GM18511 (cell line): ENCODE results near the gene CYP19A1.

Experiments used
- ATAC-seq: cut with Tn5 transposase; IDR thresholded peaks from one replicate; pipeline ENCODE4 v1.9.1; 2021; ENCODE audit warnings: mild to moderate bottlenecking, moderate library complexity; ENCODE audit not compliant: unreplicated experiment

The CYP19A1 gene

DNA sequence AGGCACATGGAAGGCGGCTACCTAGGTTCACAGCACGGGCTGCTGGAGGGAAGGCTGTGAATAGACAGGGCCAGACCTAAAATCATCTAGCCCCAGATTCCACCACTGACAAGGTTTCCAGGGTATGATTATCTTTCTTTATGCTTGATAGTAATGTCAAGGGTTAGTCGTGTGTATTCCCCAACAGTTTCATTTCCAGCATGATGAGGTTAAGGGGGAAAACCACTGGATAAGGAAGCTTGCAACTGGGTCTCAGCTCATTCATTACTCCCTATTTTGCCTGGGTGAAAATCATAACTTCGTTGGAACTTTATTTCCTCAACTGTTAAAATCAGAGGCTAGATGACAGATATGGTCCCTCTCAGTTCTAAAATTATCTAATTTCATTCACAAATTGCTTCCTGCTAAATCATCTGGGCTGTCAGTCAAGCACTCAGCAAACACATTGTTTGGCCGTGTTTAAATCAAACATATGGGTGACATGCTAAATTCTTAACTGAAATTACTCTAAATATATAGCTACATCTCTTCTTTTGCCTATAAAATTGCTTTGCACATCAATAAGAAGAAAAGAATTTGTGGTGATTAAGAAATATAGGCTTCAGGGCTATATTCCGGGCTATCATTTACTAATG, 111.7 kb downstream of the CYP19A1 start:
- ATAC-seq, result no peak

GRCh38 chr15:51224428-51224827, 114.0 kb downstream of the CYP19A1 start:
- no peak for ATAC-seq

DNA sequence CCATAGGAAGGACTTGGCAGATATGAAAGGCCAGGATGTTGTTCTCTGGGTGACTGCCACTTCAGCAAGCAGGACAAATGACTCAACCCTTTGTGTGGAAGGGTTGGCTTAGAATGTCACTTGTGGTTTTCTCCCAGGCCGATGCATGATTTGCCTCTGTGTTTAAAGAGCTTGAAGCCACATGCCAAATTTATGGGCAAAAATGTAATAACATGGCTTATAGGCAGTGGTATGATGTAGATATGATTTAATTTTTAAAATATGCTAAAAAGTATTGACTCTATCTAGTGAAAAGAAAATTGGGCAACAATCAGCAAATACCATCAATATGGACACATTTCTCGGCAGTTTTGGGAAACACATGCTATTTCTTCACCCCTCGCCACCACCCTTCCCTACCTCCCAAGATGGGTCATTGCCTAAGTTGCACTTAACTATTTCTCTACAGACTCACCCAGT, 114.6 kb downstream of the CYP19A1 start:
- no peak for ATAC-seq

- no peak for ATAC-seq
Observed at GRCh38 chr15:51218299-51218938, 120.0 kb downstream of the CYP19A1 start.

GRCh38 chr15:51212909-51213308, 125.5 kb downstream of the CYP19A1 start:
- no peak for ATAC-seq

DNA sequence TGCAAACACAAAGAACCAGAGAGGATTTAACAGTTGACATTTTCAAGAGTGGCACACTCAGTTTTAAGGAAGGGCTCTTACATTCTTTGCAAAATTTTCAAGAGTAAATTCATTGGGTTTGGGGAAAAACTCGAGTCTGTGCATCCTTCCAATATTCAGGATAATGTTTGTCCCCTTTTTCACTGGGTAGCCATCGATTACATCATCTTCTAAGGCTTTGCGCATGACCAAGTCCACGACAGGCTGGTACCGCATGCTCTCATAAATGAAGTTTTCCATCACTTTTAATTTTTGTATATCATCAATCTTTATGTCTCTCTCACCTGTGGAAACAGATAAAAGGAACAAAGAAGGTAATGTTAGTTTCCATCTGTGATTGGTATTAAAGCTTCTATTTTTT, 126.2 kb downstream of the CYP19A1 start:
- no peak for ATAC-seq

- no peak for ATAC-seq
Observed at GRCh38 chr15:51205050-51205975, 133.1 kb downstream of the CYP19A1 start.

GRCh38 chr15:51203797-51204196, 134.6 kb downstream of the CYP19A1 start:
- ATAC-seq, result no peak

- no peak for ATAC-seq
Observed at GRCh38 chr15:51202783-51203182, 135.6 kb downstream of the CYP19A1 start.

DNA sequence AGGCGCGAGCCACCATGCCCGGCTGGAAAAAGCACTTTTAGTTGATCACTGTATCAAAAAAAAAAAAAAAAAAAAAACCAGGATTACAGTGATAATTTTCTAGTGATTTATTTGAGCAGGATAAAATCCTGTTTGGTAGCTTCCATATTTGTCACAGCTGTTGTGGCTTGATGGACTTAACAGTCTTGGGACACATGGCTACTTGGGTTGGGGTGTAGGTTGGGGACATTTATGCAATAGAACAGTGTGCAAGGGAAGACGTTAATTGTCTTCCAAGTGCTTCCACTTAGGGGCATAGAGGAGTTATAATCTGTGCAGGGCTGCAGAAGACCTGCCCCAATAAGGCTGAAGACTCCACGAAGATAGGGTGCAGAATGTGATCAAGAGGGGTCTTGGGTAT, 136.8 kb downstream of the CYP19A1 start:
- ATAC-seq, result no peak

GRCh38 chr15:51200792-51201191, 137.6 kb downstream of the CYP19A1 start:
- ATAC-seq, result no peak

DNA sequence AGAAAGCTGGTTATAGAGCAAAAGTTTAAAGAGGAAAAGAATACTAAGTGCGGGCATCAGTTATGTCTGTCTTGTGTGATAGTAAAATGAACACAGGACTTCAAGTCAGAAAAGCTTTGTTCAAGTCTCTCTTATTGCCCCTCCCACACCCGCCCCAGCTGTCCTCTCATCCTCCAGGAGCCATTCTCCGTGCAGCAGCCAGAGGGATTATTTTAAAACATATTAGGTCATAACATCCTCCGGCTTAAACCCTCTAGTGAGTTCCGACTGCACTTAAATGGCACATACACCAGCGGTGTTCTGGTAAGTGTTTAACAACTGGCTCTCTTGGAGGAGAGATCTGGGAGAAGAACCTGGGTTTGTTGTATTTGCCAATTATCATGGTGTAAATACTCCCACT, 138.9 kb downstream of the CYP19A1 start:
- no peak for ATAC-seq

DNA sequence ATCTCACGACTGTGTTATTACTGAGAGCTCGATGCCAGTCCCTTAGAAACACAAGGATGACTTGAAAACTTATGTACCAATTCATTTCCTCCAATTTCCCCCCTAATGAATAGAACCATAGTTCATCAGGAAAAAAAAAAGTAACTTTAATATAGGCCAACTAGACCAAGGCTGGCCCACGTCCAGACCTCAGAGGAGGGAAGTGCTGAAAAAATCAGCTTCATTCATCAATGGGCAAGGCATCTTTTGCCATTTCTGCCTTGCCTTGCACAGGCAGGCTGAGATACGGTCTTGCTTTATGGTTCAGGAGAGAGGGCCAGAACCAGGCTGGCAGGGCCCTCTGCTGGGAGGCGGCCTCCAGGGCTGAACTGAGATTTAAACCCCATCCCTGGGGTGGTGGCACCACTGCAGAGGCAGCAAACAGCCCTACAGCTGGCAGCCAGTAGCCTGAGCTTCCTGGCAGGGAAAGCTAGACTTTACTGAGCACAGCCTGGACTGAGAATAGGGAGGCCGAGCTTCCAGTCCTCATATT, 139.6 kb downstream of the CYP19A1 start:
- ATAC-seq, result no peak

- ATAC-seq, result no peak
Observed at GRCh38 chr15:51195459-51195858, 142.9 kb downstream of the CYP19A1 start.

DNA sequence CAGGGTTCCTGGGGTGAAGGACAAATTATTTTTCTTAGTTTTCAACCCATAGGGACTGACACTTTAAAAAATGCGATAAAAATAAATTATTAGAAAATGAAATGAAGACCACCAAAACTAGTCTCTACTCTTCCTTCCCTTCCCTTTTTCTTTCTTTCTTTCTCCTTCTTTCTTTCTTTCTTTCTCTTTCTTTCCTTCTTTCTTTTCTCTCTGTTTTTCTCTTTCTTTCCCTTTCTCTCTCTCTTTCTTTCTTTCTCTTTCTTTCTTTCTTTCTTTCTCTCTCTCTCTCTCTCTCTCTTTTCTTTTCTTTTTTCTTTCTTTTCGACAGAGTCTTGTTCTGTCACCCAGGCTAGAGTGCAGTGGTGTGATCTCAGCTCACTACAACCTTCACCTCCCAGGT, 144.4 kb downstream of the CYP19A1 start:
- no peak for ATAC-seq

GRCh38 chr15:51193526-51193925, 144.9 kb downstream of the CYP19A1 start:
- no peak for ATAC-seq

GRCh38 chr15:51192521-51193280, 145.7 kb downstream of the CYP19A1 start:
- ATAC-seq, result peak; percentile 62

DNA sequence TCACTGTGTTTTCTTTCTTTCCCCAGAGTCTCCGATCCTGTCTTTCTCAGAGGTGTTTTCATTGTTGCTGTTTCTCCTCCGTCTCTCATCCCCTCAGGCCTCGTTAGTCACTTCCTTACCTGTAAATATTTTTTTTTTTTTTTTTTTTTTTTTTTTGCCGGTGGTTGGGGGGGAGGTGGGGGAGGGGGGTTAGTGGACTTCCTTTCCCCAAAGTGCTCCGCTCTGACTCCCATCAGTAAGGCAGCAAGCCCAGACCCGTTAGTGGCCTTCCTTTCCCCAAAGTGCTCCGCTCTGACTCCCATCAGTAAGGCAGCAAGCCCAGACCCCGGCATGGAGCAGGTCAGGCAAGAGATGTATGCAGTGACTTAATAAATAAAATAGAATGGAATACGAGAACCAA, 146.6 kb downstream of the CYP19A1 start:
- no peak for ATAC-seq

GRCh38 chr15:51191072-51191670, 147.2 kb downstream of the CYP19A1 start:
- ATAC-seq, result no peak

DNA sequence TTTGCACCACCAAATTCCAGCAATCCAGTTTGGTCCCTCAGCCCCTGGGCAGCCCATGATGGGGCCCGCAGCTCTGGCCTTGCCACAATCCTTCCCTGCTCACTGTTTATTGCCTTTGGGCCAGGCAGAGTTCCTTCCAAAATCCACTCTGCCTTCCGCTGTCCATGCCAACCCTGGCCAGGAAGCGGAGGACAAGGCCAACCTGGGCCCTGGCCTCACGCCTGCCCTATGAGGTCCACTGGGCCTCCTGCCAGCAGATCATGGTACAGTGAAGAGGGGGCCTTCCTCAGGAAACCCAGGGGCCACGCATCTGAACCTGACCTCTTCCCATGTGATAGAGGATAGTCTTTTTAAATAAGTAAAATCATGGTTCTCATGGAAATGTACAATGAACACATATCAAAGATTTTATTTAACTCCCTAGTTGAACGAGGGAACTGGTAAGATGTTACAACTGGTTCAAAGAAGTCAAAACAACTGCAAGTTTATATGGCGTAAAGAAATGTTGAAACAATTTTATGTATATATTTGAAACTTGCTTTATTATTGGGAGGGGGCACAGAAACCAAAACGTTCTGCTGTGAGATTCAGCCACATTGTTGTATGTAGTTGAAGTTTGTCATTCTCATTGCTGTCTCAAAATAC, 147.8 kb downstream of the CYP19A1 start:
- ATAC-seq, result no peak
